GM12878 (cell line): ENCODE results near the gene VGF. TPM values are rescaled to one million over a fixed set of nuclear protein-coding genes. Genes with fewer than 3 reads are reported as not detected.

Experiments used
- ATAC-seq: fragments of 200-7000 bp; cut with Tn5 transposase; 3 replicates; pipeline ENCODE4 v1.9.1; 2020; ENCODE audit warnings: mild to moderate bottlenecking, moderate library complexity
- BruUV-seq: library from RNA; stranded (reverse); fragments of 400-500 nt; replicated peaks from 2 replicates; lab custom pipeline; 2021; lab: Mats Ljungman, UMichigan
- CTCF ChIA-PET: fragments of 300-600 bp; sonication (Branson Sonifier 250); formaldehyde crosslinking; extraction: SDS; loops from one replicate; lab custom pipeline; 2021; ENCODE audit warnings: inconsistent platforms; lab: Yijun Ruan, JAX
- POLR2A ChIA-PET: fragments of 350-600 bp; formaldehyde crosslinking; extraction: SDS; loops from one replicate; lab custom pipeline; 2021; ENCODE audit warnings: inconsistent platforms; lab: Charles Lee
- RAD21 ChIA-PET: fragments of 300-600 bp; sonication (Branson Sonifier 250); formaldehyde crosslinking; loops from one replicate; lab custom pipeline; 2023; ENCODE audit warnings: antibody characterized with exemption; ENCODE audit not compliant: unreplicated experiment; lab: Charles Lee
- SMC1A ChIA-PET: fragments of 300-600 bp; sonication (Branson Sonifier 250); formaldehyde crosslinking; loops from one replicate; lab custom pipeline; 2023; ENCODE audit not compliant: unreplicated experiment, uncharacterized antibody; lab: Charles Lee
- DNase-seq: peaks from one replicate; pipeline ENCODE4 v3.0.0-alpha.2; 2011; ENCODE audit warnings: low read depth, low spot score
- FAIRE-seq: peaks from 3 replicates; lab custom pipeline; 2011; peaks lifted over from hg19 to GRCh38; lab: Jason Lieb, UNC
- H2AFZ ChIP-seq: 2 replicates; pipeline ENCODE4 v1.6.0; 2011; ENCODE audit warnings: low read depth, low read length, control low read depth; ENCODE audit not compliant: control insufficient read depth
- H3K27ac ChIP-seq: 2 replicates; pipeline ENCODE4 v1.5.1; 2011; ENCODE audit warnings: control low read depth; ENCODE audit not compliant: control insufficient read depth, insufficient read depth
- H3K27me3 ChIP-seq, 2 experiments: replicated peaks in 1 of 2; 2 replicates each; pipeline versions ENCODE4 v1.6.0 to v1.6.1; 2011; ENCODE audit warnings: low read length in 1 of 2; ENCODE audit not compliant: control insufficient read depth in 2 of 2, insufficient read depth in 2 of 2
- H3K36me3 ChIP-seq, 2 experiments: 2 replicates each; pipeline ENCODE4 v1.5.1; 2011; ENCODE audit warnings: low read length in 1 of 2; ENCODE audit not compliant: control insufficient read depth in 2 of 2, insufficient read depth in 2 of 2
- H3K4me1 ChIP-seq: 2 replicates; pipeline ENCODE4 v1.6.1; 2011; ENCODE audit warnings: mild to moderate bottlenecking, low read length, moderate library complexity, mixed read lengths; ENCODE audit not compliant: control insufficient read depth, insufficient read depth
- H3K4me2 ChIP-seq: 2 replicates; pipeline ENCODE4 v1.6.0; 2011; ENCODE audit warnings: control low read depth; ENCODE audit not compliant: control insufficient read depth, insufficient read depth
- H3K4me3 ChIP-seq: fragments of 200-600 bp; sonication (generic); 2 replicates; pipeline ENCODE4 v1.5.1; 2016
- H3K79me2 ChIP-seq: 2 replicates; pipeline ENCODE4 v1.6.0; 2011; ENCODE audit warnings: low read length; ENCODE audit not compliant: control insufficient read depth, insufficient read depth
- H3K9ac ChIP-seq: 2 replicates; pipeline ENCODE4 v1.8.0; 2011; ENCODE audit warnings: low read length, control low read depth, mixed read lengths; ENCODE audit not compliant: control insufficient read depth, insufficient read depth
- H3K9me3 ChIP-seq: replicated peaks from 3 replicates; pipeline ENCODE4 v1.5.1; 2011; ENCODE audit warnings: mild to moderate bottlenecking, low read length; ENCODE audit not compliant: control insufficient read depth, insufficient read depth
- H4K20me1 ChIP-seq: 2 replicates; pipeline ENCODE4 v1.6.0; 2011; ENCODE audit not compliant: control insufficient read depth, insufficient read depth
- ASH2L ChIP-seq: fragments of 300-600, 200-600 bp; sonication (generic); IDR thresholded peaks from 2 replicates; pipeline ENCODE4 v1.6.1; 2017; ENCODE audit warnings: low read depth, mild to moderate bottlenecking, borderline replicate concordance
- BACH1 ChIP-seq: fragments of 450-650 bp; IDR thresholded peaks from 2 replicates; pipeline ENCODE4 v1.6.1; 2017; ENCODE audit warnings: mild to moderate bottlenecking, borderline replicate concordance
- CBX3 ChIP-seq: fragments of 200-600 bp; sonication (generic); IDR thresholded peaks from 2 replicates; pipeline ENCODE4 v1.6.1; 2016; ENCODE audit warnings: low read depth, borderline replicate concordance
- CHD2 ChIP-seq: IDR thresholded peaks from 2 replicates; pipeline ENCODE4 v1.6.1; 2011; ENCODE audit warnings: low read depth, low read length, improper control_type of control experiment, borderline replicate concordance
- CREB1 ChIP-seq: IDR thresholded peaks from 2 replicates; pipeline ENCODE4 v1.6.1; 2012; ENCODE audit warnings: low read depth, mild to moderate bottlenecking, inconsistent platforms
- DPF2 ChIP-seq: fragments of 450-650 bp; IDR thresholded peaks from 2 replicates; pipeline ENCODE4 v1.6.1; 2017; ENCODE audit warnings: mild to moderate bottlenecking
- HDAC2 ChIP-seq: fragments of 200-600 bp; sonication (generic); IDR thresholded peaks from 2 replicates; pipeline ENCODE4 v1.6.1; 2017
- HSF1 ChIP-seq: fragments of 150-350 bp; IDR thresholded peaks from 2 replicates; pipeline ENCODE4 v1.6.1; 2014; ENCODE audit warnings: mild to moderate bottlenecking, low read depth, low read length
- MEF2B ChIP-seq: fragments of 450-650 bp; IDR thresholded peaks from 2 replicates; pipeline ENCODE4 v1.6.1; 2018; ENCODE audit warnings: mild to moderate bottlenecking, moderate library complexity; ENCODE audit not compliant: partially characterized antibody, poor library complexity, severe bottlenecking
- NBN ChIP-seq: fragments of 450-650 bp; IDR thresholded peaks from 2 replicates; pipeline ENCODE4 v1.6.1; 2016
- NFXL1 ChIP-seq: fragments of 450-650 bp; IDR thresholded peaks from 2 replicates; pipeline ENCODE4 v1.6.1; 2017; ENCODE audit warnings: antibody characterized with exemption, mild to moderate bottlenecking, borderline replicate concordance
- POLR2A ChIP-seq: IDR thresholded peaks from 2 replicates; pipeline ENCODE4 v1.6.1; 2011; ENCODE audit warnings: low read depth, mild to moderate bottlenecking, low read length
- RUNX3 ChIP-seq: IDR thresholded peaks from 2 replicates; pipeline ENCODE4 v1.6.1; 2012; ENCODE audit warnings: low read length, inconsistent platforms
- SMAD5 ChIP-seq: IDR thresholded peaks from 2 replicates; pipeline ENCODE4 v1.6.1; 2016; ENCODE audit warnings: antibody characterized with exemption, low read depth
- SUPT20H ChIP-seq: IDR thresholded peaks from 2 replicates; pipeline ENCODE4 v1.6.1; 2011; ENCODE audit warnings: low read depth, mild to moderate bottlenecking, low read length, moderate library complexity, borderline replicate concordance; ENCODE audit not compliant: control insufficient read depth
- TBL1XR1 ChIP-seq: IDR thresholded peaks from 2 replicates; pipeline ENCODE4 v1.6.1; 2012; ENCODE audit warnings: low read depth, low read length, improper control_type of control experiment
- YY1 ChIP-seq: IDR thresholded peaks from 2 replicates; pipeline ENCODE4 v1.6.1; 2011; ENCODE audit warnings: low read depth, mild to moderate bottlenecking, low read length
- ZBED1 ChIP-seq: IDR thresholded peaks from 2 replicates; pipeline ENCODE4 v1.6.1; 2016; ENCODE audit warnings: borderline replicate concordance
- WGBS: methylation state at CpG from one replicate; pipeline ENCODE4 v1.1.6; 2016; ENCODE audit warnings: low lambda C conversion rate; ENCODE audit not compliant: insufficient replicate concordance, insufficient coverage; ENCODE audit errors: missing lambda C conversion rate; 5-methylcytosine and 5-hydroxymethylcytosine counted together
- in situ Hi-C: fragments of 300-500 bp; cut with MboI; formaldehyde crosslinking; loops from 9 replicates; pipeline ENCODE4 v1.14.3; 2018; ENCODE audit warnings: mixed read lengths
- intact Hi-C: fragments of 100-400 bp; cut with micrococcal nuclease; formaldehyde crosslinking; loops from one replicate; pipeline ENCODE4 v1.14.2; 2022; ENCODE audit not compliant: unreplicated experiment
- polyA plus RNA-seq, 11 experiments: library from polyadenylated mRNA; depleted of rRNA in 4 of 11; unstranded in 6 of 11; stranded (reverse) in 5 of 11; fragments of >200 nt; fragmentation: Nextera tagmentation in 4 of 11; fragmentation: Illumina TruSeq in 1 of 11; extraction: Ambion mirVana in 4 of 11; extraction: Trizol in 1 of 11; gene quantifications; 1 replicate in 1 of 11; 2 replicates in 10 of 11; pipeline versions ENCODE4 v1.2.1 to v1.2.3, GENCODE V29; 2011 to 2016; ENCODE audit warnings: inconsistent platforms in 2 of 11, missing spikeins in 2 of 11, low read depth in 1 of 11
- total RNA-seq, 4 experiments: library from RNA; depleted of rRNA in 3 of 4; stranded (reverse); fragments of >200 nt in 3 of 4; fragmentation: Illumina TruSeq in 1 of 4; extraction: Trizol in 1 of 4; gene quantifications; 2 replicates each; pipeline versions ENCODE4 v1.2.1 to v1.2.3, GENCODE V29; 2013 to 2021
- TF ChIP-seq, protein P1 (sequence below): fragments of 450-650 bp; IDR thresholded peaks from 2 replicates; pipeline ENCODE4 v1.6.1; 2017; ENCODE audit warnings: low read depth, mild to moderate bottlenecking, moderate library complexity
- TF ChIP-seq, protein P2 (sequence below): fragments of 450-650 bp; IDR thresholded peaks from 2 replicates; pipeline ENCODE4 v1.6.1; 2016; ENCODE audit warnings: mild to moderate bottlenecking

VGF gene
- total and polyA plus RNA-seq, 10 of the 15 experiments (the other 5 are each of a cell fraction or from before 2014, with no cell fraction given), result 0.09 to 0.25 (median 0.17) TPM; not detected in 6

DNA sequence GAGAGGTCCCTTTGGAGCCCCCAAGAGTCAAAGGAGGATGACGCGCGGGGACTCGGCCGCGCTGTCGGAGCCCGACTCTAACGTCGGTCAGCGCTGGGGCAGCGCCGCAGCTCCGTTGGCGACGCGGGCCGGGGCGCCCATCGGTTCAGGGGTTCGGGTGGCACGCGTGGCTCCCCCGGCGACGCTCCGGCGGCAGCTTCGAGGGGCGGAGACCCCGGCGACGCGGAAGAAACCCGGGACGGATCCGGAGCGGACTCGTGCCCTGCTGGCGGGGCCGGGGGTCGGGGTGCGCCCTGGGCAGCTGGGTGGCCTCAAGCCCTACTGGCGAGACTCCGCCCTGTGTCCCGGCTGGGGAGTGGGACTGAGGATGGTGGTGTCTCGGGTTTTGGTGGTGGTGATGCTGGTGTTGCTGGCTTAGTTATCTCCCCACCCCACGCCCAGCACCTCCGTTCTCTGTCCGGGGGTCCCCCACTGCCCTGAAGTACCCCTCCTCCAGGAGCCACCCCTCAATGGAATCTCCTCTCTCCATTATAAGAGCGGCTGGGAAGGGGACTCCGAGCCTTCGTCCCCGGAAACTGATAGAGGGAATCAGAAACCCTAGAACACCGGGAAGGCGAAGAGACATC, 14.9 kb upstream of the VGF start, which contains the start of gene NAT16:
Gene NAT16 (minus strand): TSS at position 164 of the 626 bp plus-strand sequence. CDS start 5,486 bp downstream, outside the sequence.
- DNase-seq, result no peak
- H4K20me1 ChIP-seq, result no peaks in the 10 kb centered on the region
- in situ Hi-C loops, result no loop called here
- no peaks in the 10 kb centered on the region for H3K36me3 ChIP-seq
- no peak within 1 kb of the TSS for H3K9ac ChIP-seq
- no peak for FAIRE-seq
- H3K4me1 ChIP-seq, result no peaks in the 10 kb centered on the region
- WGBS, result 15% methylated on average over 29 of the region's 56 CpGs
- H3K4me2 ChIP-seq, result no peak within 1 kb of the TSS
- H2AFZ ChIP-seq, result no peak within 1 kb of the TSS
- intact Hi-C loops, result no loop called here
- H3K27me3 ChIP-seq, result peaks cover 6 to 14% of the 10 kb centered on the region in 2 experiments
- POLR2A ChIA-PET, result no interaction called here
- TF ChIP-seq YY1, result no peak
- no peak for TF ChIP-seq CBX3
- TF ChIP-seq, protein P1, sequence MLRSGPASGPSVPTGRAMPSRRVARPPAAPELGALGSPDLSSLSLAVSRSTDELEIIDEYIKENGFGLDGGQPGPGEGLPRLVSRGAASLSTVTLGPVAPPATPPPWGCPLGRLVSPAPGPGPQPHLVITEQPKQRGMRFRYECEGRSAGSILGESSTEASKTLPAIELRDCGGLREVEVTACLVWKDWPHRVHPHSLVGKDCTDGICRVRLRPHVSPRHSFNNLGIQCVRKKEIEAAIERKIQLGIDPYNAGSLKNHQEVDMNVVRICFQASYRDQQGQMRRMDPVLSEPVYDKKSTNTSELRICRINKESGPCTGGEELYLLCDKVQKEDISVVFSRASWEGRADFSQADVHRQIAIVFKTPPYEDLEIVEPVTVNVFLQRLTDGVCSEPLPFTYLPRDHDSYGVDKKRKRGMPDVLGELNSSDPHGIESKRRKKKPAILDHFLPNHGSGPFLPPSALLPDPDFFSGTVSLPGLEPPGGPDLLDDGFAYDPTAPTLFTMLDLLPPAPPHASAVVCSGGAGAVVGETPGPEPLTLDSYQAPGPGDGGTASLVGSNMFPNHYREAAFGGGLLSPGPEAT, result no peak
- TF ChIP-seq NBN, result no peak
- no peak for TF ChIP-seq CHD2
- TF ChIP-seq TBL1XR1, result no peak
- no peak for TF ChIP-seq BACH1
- no peak for TF ChIP-seq HSF1
- TF ChIP-seq HDAC2, result no peak
- no peak for TF ChIP-seq DPF2
- no peak for TF ChIP-seq SMAD5
- no peak for TF ChIP-seq SUPT20H
- TF ChIP-seq, protein P2, sequence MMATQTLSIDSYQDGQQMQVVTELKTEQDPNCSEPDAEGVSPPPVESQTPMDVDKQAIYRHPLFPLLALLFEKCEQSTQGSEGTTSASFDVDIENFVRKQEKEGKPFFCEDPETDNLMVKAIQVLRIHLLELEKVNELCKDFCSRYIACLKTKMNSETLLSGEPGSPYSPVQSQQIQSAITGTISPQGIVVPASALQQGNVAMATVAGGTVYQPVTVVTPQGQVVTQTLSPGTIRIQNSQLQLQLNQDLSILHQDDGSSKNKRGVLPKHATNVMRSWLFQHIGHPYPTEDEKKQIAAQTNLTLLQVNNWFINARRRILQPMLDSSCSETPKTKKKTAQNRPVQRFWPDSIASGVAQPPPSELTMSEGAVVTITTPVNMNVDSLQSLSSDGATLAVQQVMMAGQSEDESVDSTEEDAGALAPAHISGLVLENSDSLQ, result no peak
- TF ChIP-seq MEF2B, result no peak
- TF ChIP-seq RUNX3, result no peak
- no peak for TF ChIP-seq ZBED1
- TF ChIP-seq POLR2A, result no peak
- TF ChIP-seq NFXL1, result no peak
- TF ChIP-seq CREB1, result no peak
- no peak for TF ChIP-seq ASH2L
- ATAC-seq, result no peak
- H3K4me3 ChIP-seq, result no peak within 1 kb of the TSS
- no TSS peak for BruUV-seq
- SMC1A ChIA-PET, result no interaction called here
- H3K79me2 ChIP-seq, result no peaks in the 10 kb centered on the region
- RAD21 ChIA-PET, result no interaction called here
- CTCF ChIA-PET, result interaction anchor here (1.9 kb wide), 1 partner anchor 13 kb away, joined by 6 read pairs; no protein-coding TSS in a partner anchor
- no peaks in the 10 kb centered on the region for H3K9me3 ChIP-seq
- no peak within 1 kb of the TSS for H3K27ac ChIP-seq
